ENCODE results near the gene SAMD11.
"Not testable (repeated sequence)": the region's sequence is repeated elsewhere in the genome, so short reads cannot be mapped to it uniquely, and the experiment has no call there.

Gene SAMD11, protein sequence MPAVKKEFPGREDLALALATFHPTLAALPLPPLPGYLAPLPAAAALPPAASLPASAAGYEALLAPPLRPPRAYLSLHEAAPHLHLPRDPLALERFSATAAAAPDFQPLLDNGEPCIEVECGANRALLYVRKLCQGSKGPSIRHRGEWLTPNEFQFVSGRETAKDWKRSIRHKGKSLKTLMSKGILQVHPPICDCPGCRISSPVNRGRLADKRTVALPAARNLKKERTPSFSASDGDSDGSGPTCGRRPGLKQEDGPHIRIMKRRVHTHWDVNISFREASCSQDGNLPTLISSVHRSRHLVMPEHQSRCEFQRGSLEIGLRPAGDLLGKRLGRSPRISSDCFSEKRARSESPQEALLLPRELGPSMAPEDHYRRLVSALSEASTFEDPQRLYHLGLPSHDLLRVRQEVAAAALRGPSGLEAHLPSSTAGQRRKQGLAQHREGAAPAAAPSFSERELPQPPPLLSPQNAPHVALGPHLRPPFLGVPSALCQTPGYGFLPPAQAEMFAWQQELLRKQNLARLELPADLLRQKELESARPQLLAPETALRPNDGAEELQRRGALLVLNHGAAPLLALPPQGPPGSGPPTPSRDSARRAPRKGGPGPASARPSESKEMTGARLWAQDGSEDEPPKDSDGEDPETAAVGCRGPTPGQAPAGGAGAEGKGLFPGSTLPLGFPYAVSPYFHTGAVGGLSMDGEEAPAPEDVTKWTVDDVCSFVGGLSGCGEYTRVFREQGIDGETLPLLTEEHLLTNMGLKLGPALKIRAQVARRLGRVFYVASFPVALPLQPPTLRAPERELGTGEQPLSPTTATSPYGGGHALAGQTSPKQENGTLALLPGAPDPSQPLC

GRCh38 chr1:923131-923990 is at the start of gene SAMD11:
SAMD11 (plus strand) TSS chr1:923923; CDS start chr1:924432, 509 bp downstream.
- DNase-seq (ENCODE audit: low read depth in 4 of 4, low spot score in 1 of 4), result peak in 1 of 4 experiments; percentile 47

DNA sequence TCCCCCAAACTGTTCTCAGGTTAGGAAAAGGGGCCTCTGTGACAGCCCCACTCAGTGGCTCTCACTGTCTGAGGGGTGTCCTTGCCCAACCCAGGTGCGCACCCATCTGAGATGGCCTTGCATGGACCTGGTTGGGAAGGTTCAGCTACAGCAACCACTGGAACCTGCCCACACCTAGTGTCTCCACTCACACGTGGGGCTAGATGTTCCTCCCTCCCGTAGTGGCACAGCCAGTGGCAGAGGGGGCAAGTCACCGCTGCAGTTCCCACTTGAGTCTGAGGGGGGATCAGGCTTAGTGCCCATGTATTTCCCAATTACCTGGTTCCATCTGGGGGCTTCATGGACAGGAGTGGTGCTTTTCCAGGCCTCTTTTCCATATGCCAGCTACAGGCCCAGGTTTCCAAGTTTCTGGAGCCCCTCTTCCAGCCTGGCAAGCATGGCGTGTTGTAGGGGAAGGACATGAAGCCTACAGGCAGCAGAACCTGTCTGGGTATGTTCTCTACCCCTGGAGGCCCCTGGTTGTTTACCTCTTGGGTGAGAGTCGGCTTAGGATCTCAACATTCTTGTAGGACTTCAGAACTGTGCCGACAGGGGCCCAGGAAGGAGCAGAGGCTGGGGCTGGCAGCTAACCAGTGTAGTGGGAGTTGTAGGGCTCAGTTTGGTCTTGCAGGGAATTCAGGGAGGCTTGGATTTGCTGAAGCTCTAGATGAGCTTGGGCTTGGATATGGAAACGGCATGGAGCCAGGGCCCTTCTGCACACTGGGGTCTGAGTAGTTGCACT is 47.1 kb upstream of the SAMD11 start:
- DNase-seq (ENCODE audit: low read depth in 4 of 4, low spot score in 1 of 4), result not testable (repeated sequence)

GRCh38 chr1:877209-877986 is 46.3 kb upstream of the SAMD11 start:
- not testable (repeated sequence) for DNase-seq (ENCODE audit: low read depth in 4 of 4, low spot score in 1 of 4)

- not testable (repeated sequence) for DNase-seq (ENCODE audit: low read depth in 4 of 4, low spot score in 1 of 4)
Measured at GRCh38 chr1:880511-880910, 43.2 kb upstream of the SAMD11 start.

- DNase-seq (ENCODE audit: low read depth in 4 of 4, low spot score in 1 of 4), result not testable (repeated sequence)
Measured at GRCh38 chr1:880915-881314, 42.8 kb upstream of the SAMD11 start.

DNA sequence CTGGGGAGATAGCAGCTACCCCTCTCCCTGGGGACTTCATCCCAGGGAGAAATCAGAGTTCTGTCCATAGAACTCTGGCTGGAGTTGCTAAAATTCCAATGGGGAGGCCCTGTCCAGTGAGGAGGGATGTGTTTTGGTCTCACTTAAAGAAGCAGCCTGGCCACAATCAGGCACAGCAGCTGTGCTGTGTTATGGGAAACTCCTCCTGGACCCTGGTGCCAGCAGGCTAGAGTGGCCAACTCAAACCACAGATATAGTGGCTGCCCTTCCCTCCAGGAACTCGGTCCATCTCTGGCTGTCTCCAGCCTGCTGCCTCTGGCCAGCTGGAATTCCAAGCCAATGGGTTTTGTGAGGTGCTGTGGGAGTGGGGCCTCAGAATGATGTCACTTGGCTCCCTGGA is 37.4 kb upstream of the SAMD11 start:
- DNase-seq (ENCODE audit: low read depth in 4 of 4, low spot score in 1 of 4), result no peak

DNA sequence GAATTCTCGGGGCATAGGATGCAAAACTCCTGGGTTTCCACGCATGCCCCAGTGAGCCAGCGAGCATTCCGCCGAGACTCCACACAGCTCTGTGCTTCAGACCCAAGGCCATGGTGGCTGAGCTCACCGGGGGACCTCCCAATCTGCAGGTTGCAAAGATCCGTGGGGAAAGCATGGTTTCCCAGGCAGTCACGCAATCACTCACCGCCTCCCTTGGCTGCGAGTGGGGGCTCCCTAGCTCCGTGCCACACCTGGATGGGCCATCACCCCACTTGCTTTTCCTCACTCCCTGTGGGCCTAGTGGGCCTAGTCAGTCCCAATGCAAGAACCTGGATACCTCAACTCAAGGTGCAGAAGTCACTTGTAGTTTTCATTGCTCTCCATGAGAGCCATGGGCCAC is 37.0 kb upstream of the SAMD11 start:
- DNase-seq (ENCODE audit: low read depth in 4 of 4, low spot score in 1 of 4), result no peak

DNA sequence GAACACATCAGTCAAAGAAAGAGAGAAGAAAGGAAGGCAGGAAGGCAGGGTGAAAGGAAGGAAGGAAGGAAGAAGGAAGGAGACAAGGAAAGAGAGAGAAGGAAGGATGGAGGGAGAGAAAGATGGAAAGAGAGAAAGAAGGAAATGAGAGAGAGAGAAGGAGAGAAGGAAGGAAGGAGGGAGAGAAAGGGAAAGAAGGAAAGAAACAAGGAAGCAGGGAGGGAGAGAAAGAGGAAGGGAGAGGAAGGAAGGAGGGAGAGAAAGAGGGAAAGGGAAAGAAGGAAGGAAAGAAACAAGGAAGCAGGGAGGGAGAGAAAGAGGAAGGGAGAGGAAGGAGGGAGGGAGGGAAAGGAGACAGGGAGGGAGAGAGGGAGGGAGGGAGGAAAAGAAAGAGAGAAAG is 35.4 kb upstream of the SAMD11 start:
- DNase-seq (ENCODE audit: low read depth in 4 of 4, low spot score in 1 of 4), result no peak

DNA sequence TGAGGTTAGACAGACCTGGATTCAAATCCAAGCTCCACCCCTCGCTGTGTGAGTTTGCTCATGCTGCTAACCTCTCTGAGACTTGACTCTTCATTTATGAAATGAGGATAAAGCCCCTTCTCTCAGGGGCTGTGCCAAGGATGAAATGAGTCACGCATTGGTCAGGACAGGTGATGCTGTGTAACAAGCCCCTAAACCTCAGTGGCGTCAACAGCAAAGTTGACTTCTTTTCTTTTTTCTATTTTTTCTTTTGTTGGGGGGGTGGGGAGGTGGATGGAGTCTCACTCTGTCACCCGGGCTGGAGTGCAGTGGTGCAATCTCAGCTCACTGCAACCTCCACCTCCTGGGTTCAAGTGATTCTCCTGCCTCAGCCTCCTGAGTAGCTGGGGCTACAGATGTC is 33.9 kb upstream of the SAMD11 start:
- DNase-seq (ENCODE audit: low read depth in 4 of 4, low spot score in 1 of 4), result not testable (repeated sequence)

- DNase-seq (ENCODE audit: low read depth in 4 of 4, low spot score in 1 of 4), result not testable (repeated sequence)
Measured at GRCh38 chr1:890234-890633, 33.5 kb upstream of the SAMD11 start.

DNA sequence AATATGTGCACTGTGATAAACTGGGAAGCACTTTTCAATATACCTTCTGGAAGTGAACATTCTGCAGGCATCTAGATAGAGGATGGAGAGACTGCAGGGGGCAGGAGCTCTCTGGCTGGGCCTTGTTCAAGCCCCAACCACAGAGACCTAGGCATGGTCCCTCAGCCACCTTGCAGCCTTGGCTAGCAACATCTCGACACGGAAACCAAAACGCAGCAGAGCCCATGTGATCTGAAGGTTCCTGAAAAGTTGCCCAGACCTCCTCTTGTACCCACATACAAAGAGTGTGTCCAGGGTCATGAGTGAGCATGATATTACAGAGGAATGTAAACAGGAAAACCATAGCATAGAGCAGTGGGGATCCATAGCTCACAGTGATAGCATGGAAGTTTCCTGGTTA is 33.1 kb upstream of the SAMD11 start:
- DNase-seq (ENCODE audit: low read depth in 4 of 4, low spot score in 1 of 4), result no peak

DNA sequence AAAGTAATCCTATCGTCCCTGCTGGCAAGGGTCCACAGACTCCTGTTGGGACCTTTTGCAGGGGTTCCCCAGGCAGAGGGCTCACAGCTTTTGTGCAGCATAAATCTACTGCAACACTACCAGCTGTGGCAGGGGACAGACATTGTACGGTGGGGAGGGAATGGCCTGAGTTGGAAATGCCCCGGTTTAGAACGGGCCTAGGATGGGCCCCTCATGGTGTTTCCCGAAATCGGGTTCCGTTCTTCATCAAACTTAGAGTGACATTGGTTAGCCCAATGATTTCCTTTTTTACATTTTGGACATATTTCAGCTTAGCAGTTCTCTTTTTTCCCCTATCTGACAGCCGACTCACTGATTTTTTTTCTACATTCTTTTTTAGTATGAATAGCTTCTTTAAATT is 26.5 kb upstream of the SAMD11 start:
- DNase-seq (ENCODE audit: low read depth in 4 of 4, low spot score in 1 of 4), result no peak

DNA sequence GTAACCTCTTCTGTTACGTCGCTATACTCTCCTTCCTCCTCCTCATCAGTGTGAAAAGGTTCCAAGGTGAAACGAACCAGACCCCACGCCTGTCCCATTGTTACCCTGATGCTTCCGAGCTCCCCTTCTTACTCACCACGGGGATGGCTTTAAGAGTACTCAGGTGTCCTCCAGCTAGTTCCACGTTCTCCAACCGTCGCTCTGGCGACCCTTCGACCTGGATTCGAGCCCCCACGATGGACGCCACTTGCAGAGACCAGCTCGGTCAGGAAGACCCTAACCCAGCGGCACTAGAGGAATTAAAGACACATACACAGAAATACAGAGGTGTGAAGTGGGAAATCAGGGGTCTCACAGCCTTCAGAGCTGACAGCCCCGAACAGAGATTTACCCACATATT is 25.8 kb upstream of the SAMD11 start:
- DNase-seq (ENCODE audit: low read depth in 4 of 4, low spot score in 1 of 4), result not testable (repeated sequence)

- no peak for DNase-seq (ENCODE audit: low read depth in 4 of 4, low spot score in 1 of 4)
Measured at GRCh38 chr1:899636-900317, 23.9 kb upstream of the SAMD11 start.

DNA sequence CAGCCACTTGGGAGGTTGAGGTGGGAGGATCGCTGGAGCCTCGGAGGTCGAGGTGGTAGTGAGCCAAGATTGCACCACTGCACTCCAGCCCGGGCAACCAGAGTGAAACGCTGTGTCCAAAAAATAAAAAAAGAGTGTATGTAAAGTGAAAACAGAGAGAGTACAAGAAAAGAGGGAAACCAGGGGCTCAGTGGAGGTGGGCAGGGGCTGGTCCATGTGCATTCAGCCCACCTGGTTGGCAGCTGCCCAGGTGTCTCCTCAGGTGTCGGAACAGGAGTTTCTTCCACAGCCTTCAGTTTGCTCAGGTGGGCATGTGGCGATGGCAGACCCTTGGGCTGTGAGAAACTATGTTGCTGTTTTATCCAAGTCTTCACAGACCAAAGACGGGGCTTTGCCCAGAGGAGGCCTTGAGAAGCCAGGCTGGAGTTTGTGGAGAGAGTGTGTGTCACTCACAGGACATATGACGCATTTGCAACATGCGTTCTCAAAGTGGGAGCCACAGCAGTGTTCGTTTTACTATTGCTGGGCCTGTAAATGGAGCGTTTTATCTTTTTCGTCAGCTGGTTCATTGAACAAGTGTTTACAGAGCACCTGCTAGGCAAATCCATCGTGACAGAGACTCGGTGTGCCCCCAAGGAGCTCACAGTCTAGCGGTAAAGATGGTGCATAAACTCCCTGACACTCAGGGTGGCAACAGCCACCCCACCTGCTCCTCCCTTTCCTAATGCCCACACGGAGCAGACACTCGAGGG is 22.4 kb upstream of the SAMD11 start:
- no peak for DNase-seq (ENCODE audit: low read depth in 4 of 4, low spot score in 1 of 4)

DNA sequence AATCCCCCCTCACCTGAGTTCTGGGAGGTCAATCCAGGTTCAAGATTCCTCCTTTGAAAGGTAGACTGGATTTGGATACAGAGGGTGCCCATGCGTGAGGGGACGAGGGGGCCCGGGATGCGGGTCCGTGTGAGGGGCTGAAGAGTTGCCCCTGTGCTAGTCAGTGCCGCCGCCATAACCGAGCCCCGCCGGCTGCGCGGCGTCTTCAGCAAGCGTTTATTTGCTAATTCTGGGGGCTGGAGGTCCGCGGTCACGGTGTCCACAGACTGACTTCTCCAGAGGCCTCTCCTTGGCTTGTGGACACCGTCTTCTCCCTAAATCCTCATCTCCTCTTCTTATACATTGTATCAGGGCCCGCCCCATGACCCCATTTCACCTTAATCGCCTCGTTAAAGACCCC is 20.9 kb upstream of the SAMD11 start:
- DNase-seq (ENCODE audit: low read depth in 4 of 4, low spot score in 1 of 4), result no peak

- no peak for DNase-seq (ENCODE audit: low read depth in 4 of 4, low spot score in 1 of 4)
Measured at GRCh38 chr1:903305-903704, 20.4 kb upstream of the SAMD11 start.

- DNase-seq (ENCODE audit: low read depth in 4 of 4, low spot score in 1 of 4), result no peak
Measured at GRCh38 chr1:903721-904271, 19.9 kb upstream of the SAMD11 start.

All from stimulated activated CD4-positive, alpha-beta T cell treated with anti-CD3 and anti-CD28 coated beads, Interleukin-1b, Interleukin-23, amount 100 ng/mL, for 24 hours (primary cell).